Measurements from ENCODE around the gene SPIRE1.

The SPIRE1 gene

DNA sequence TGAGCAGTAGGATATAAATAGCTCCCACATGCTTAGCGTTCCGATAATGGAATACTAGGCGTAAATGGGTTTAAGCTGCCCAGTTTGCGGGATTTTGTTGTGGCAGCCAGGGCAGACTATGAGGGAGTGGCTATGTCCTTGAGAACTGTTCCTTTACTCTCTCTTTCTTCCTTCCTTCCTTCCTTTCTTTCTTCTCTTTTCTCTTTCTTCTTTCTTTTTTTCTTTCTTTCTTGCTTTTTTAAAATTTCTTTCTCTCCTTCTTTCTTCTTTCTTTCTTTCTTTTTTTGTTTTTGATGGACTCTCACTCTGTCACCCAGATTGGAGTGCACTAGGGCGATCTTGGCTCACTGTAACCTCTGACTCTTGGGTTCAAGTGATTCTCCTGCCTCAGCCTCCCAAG is 259.3 kb downstream of the SPIRE1 start:
- H3K4me3 ChIP-seq (ENCODE audit: low read depth, low read length, poor library complexity, severe bottlenecking) = no peak overlapping the region
- H3K9ac ChIP-seq (ENCODE audit: low read length) = no peak overlapping the region
- no peak overlapping the region for H2AFZ ChIP-seq (ENCODE audit: low read length)
- H3K79me2 ChIP-seq (ENCODE audit: insufficient read depth, low read length) = no peaks in the 10 kb centered on the region
- H3K9me3 ChIP-seq (ENCODE audit: low read length) = no peaks in the 10 kb centered on the region
- H3K27ac ChIP-seq (ENCODE audit: low read depth, low read length, poor library complexity, severe bottlenecking) = no peak overlapping the region
- H3F3A ChIP-seq (ENCODE audit: insufficient read depth, low read length) = no peaks in the 10 kb centered on the region
- H3K9me2 ChIP-seq (ENCODE audit: low read depth, low read length) = no peaks in the 10 kb centered on the region
- no peaks in the 10 kb centered on the region for H4K20me1 ChIP-seq (ENCODE audit: insufficient read depth, low read length)
- H3K4me1 ChIP-seq (ENCODE audit: insufficient read depth, low read length, severe bottlenecking) = peaks cover 9% of the 10 kb centered on the region
- H3K36me3 ChIP-seq (ENCODE audit: insufficient read depth, low read length) = no peaks in the 10 kb centered on the region
- TF ChIP-seq, protein P1, sequence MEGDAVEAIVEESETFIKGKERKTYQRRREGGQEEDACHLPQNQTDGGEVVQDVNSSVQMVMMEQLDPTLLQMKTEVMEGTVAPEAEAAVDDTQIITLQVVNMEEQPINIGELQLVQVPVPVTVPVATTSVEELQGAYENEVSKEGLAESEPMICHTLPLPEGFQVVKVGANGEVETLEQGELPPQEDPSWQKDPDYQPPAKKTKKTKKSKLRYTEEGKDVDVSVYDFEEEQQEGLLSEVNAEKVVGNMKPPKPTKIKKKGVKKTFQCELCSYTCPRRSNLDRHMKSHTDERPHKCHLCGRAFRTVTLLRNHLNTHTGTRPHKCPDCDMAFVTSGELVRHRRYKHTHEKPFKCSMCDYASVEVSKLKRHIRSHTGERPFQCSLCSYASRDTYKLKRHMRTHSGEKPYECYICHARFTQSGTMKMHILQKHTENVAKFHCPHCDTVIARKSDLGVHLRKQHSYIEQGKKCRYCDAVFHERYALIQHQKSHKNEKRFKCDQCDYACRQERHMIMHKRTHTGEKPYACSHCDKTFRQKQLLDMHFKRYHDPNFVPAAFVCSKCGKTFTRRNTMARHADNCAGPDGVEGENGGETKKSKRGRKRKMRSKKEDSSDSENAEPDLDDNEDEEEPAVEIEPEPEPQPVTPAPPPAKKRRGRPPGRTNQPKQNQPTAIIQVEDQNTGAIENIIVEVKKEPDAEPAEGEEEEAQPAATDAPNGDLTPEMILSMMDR (IDR thresholded peaks at IDR 0.05; ENCODE audit: low read length) = no peak
- no peak for TF ChIP-seq EZH2 (IDR thresholded peaks at IDR 0.05; ENCODE audit: borderline replicate concordance, low read length)
- no peak overlapping the region for H3K4me2 ChIP-seq (ENCODE audit: low read length)
- H3K27me3 ChIP-seq (ENCODE audit: insufficient read depth, low read length) = peaks cover 19% of the 10 kb centered on the region

DNA sequence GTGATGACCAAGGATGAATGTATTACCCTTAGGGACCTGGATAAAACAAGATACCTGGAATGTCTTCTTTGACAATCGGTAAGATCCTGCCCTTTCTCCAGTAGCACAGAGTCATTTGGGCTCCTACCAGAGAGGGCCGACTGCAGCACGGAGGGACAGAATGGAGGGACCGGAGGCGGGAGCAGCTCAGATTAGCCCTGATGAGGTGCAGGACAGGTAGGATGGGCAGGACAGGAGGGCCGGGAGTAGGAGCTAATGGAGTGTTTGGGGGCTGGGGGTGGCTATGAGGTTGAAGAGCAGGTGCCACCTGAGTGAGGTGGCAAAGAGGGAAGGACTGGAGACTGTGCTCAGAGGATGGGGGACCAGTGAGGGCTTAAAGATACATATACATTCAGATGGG is 260.1 kb downstream of the SPIRE1 start:
- Histone ChIP-seq H3K4me1 (ENCODE audit: insufficient read depth, low read length, severe bottlenecking) (peaks cover 9% of the 10 kb centered on the region), H3F3A (ENCODE audit: insufficient read depth, low read length) (no peaks in the 10 kb centered on the region), H3K9me2 (ENCODE audit: low read depth, low read length) (no peaks in the 10 kb centered on the region), H3K79me2 (ENCODE audit: insufficient read depth, low read length) (no peaks in the 10 kb centered on the region), H3K27ac (ENCODE audit: low read depth, low read length, poor library complexity, severe bottlenecking) (no peak overlapping the region), H3K9me3 (ENCODE audit: low read length) (no peaks in the 10 kb centered on the region), H2AFZ (ENCODE audit: low read length) (no peak overlapping the region), H4K20me1 (ENCODE audit: insufficient read depth, low read length) (no peaks in the 10 kb centered on the region), H3K4me2 (ENCODE audit: low read length) (no peak overlapping the region), H3K4me3 (ENCODE audit: low read depth, low read length, poor library complexity, severe bottlenecking) (no peak overlapping the region), H3K36me3 (ENCODE audit: insufficient read depth, low read length) (no peaks in the 10 kb centered on the region), H3K9ac (ENCODE audit: low read length) (no peak overlapping the region), H3K27me3 (ENCODE audit: insufficient read depth, low read length) (0 out of 2 replicates have a peak, but pooled peaks cover 14% of the 10 kb centered on the region)
- TF ChIP-seq, protein P1 (IDR thresholded peaks at IDR 0.05; ENCODE audit: low read length) = no peak
- no peak for TF ChIP-seq EZH2 (IDR thresholded peaks at IDR 0.05; ENCODE audit: borderline replicate concordance, low read length)

- Histone ChIP-seq H3K9me3 (ENCODE audit: low read length) (no peaks in the 10 kb centered on the region), H3K4me3 (ENCODE audit: low read depth, low read length, poor library complexity, severe bottlenecking) (no peak overlapping the region), H4K20me1 (ENCODE audit: insufficient read depth, low read length) (no peaks in the 10 kb centered on the region), H3K9ac (ENCODE audit: low read length) (no peak overlapping the region), H3K4me2 (ENCODE audit: low read length) (no peak overlapping the region), H3K79me2 (ENCODE audit: insufficient read depth, low read length) (no peaks in the 10 kb centered on the region), H3K9me2 (ENCODE audit: low read depth, low read length) (no peaks in the 10 kb centered on the region), H3K36me3 (ENCODE audit: insufficient read depth, low read length) (no peaks in the 10 kb centered on the region), H3K4me1 (ENCODE audit: insufficient read depth, low read length, severe bottlenecking) (peaks cover 9% of the 10 kb centered on the region), H3F3A (ENCODE audit: insufficient read depth, low read length) (no peaks in the 10 kb centered on the region), H3K27ac (ENCODE audit: low read depth, low read length, poor library complexity, severe bottlenecking) (no peak overlapping the region), H3K27me3 (ENCODE audit: insufficient read depth, low read length) (0 out of 2 replicates have a peak, but pooled peaks cover 8% of the 10 kb centered on the region), H2AFZ (ENCODE audit: low read length) (no peak overlapping the region)
- no peak for TF ChIP-seq EZH2 (IDR thresholded peaks at IDR 0.05; ENCODE audit: borderline replicate concordance, low read length)
- TF ChIP-seq, protein P1 (IDR thresholded peaks at IDR 0.05; ENCODE audit: low read length) = no peak
Measured at GRCh38 chr18:12397254-12397653, 260.7 kb downstream of the SPIRE1 start.
